Omental fat pad (tissue), 4 donors: ENCODE data around the gene BICC1. TPM values are rescaled to one million over a fixed set of nuclear protein-coding genes. Genes with fewer than 3 reads are reported as not detected.

Source experiments
- ATAC-seq: fragments of 150-250 bp; one replicate; pipeline ENCODE4 v1.9.1; 2016; ENCODE audit warnings: mild to moderate bottlenecking, moderate library complexity; ENCODE audit not compliant: low FRiP score
- DNase-seq: peaks from one replicate; pipeline ENCODE4 v3.0.0-alpha.2; 2019; ENCODE audit warnings: low spot score
- CTCF ChIP-seq, 3 donors: fragments of 450-650 bp; IDR thresholded peaks; one replicate each; pipeline ENCODE4 v1.5.1; 2016 to 2017; ENCODE audit warnings: antibody characterized with exemption in 3 of 3, mild to moderate bottlenecking in 3 of 3, moderate library complexity in 2 of 3
- total RNA-seq, 4 donors: library from RNA; depleted of rRNA; stranded (reverse); fragments of >200 nt; gene quantifications; one replicate each; pipeline ENCODE4 v1.1.0, GENCODE V29; 2016

BICC1 gene
- total RNA-seq, 4 donors from 2014 or later: 14.8 to 44.6 (median 27.2) TPM

GRCh38 chr10:58648131-58648530 is 135.5 kb downstream of the BICC1 start:
- DNase-seq: no peak
- ATAC-seq: no peak
- no peak for TF ChIP-seq CTCF (IDR thresholded peaks at IDR 0.05)

GRCh38 chr10:58651040-58651439 is 138.4 kb downstream of the BICC1 start:
- DNase-seq (no peak), ATAC-seq (peak; percentile 57)
- no peak for TF ChIP-seq CTCF (IDR thresholded peaks at IDR 0.05)

GRCh38 chr10:58651742-58652141 is 139.1 kb downstream of the BICC1 start:
- ATAC-seq: peak; percentile 50
- no peak for DNase-seq
- no peak for TF ChIP-seq CTCF (IDR thresholded peaks at IDR 0.05)

GRCh38 chr10:58653139-58653538 is 140.5 kb downstream of the BICC1 start:
- DNase-seq (no peak), ATAC-seq (no peak)
- TF ChIP-seq CTCF (IDR thresholded peaks at IDR 0.05): no peak

- TF ChIP-seq CTCF (IDR thresholded peaks at IDR 0.05): no peak
- no peak for DNase-seq
- ATAC-seq: peak; percentile 28
These were observed 148.0 kb downstream of the BICC1 start for GRCh38 chr10:58660575-58661255.

- ATAC-seq: no peak
- TF ChIP-seq CTCF (IDR thresholded peaks at IDR 0.05): no peak
- no peak for DNase-seq
These were observed 148.7 kb downstream of the BICC1 start for GRCh38 chr10:58661336-58661735.

- no peak for TF ChIP-seq CTCF (IDR thresholded peaks at IDR 0.05)
- no peak for ATAC-seq
- no peak for DNase-seq
These were observed 149.2 kb downstream of the BICC1 start for GRCh38 chr10:58661902-58662301.
